ENCODE results near the gene RP2. TPM values are rescaled to one million over a fixed set of nuclear protein-coding genes. Genes with fewer than 3 reads are reported as not detected.

Gene RP2
- total RNA-seq, 1 experiment from 2014 or later, result 32.7 TPM

- no TSS peak for BruUV-seq (replicated peaks)
- Histone ChIP-seq H3K36me3 (ENCODE audit: control insufficient read depth, insufficient read depth, low read length) (no peaks in the 10 kb centered on the region), H3K4me1 (peaks cover 35% of the 10 kb centered on the region), H3K27me3 (replicated peaks; ENCODE audit: control insufficient read depth, insufficient read depth, low read length) (no peaks in the 10 kb centered on the region), H3K9me3 (no peaks in the 10 kb centered on the region), H3K4me3 (ENCODE audit: low read depth, low read length) (no peak overlapping the region)
- no peaks in the 10 kb centered on the region for H3K27me3 Mint-ChIP-seq (ENCODE audit: insufficient read depth, unreplicated experiment)
- intact Hi-C loops (cut with micrococcal nuclease; ENCODE audit: unreplicated experiment), result no loop called here
- DNase-seq, result no peak
- H3K27ac Mint-ChIP-seq (ENCODE audit: unreplicated experiment), result no peak overlapping the region
- H3K9me3 Mint-ChIP-seq (ENCODE audit: unreplicated experiment), result no peaks in the 10 kb centered on the region
- peaks cover 30% of the 10 kb centered on the region for H3K4me1 Mint-ChIP-seq (ENCODE audit: low read depth, unreplicated experiment)
- POLR2A ChIA-PET, result no interaction called here
- CTCF ChIA-PET, result no interaction called here
- no peak for TF ChIP-seq CTCF (IDR thresholded peaks at IDR 0.05; ENCODE audit: insufficient read depth in 1 of 2, low read depth in 1 of 2, low read length in 1 of 2, severe bottlenecking in 1 of 2, unreplicated experiment in 1 of 2)
- no peak overlapping the region for H3K4me3 Mint-ChIP-seq (ENCODE audit: unreplicated experiment)
- no peaks in the 10 kb centered on the region for H3K36me3 Mint-ChIP-seq (ENCODE audit: insufficient read depth, unreplicated experiment)
Observed at GRCh38 chrX:46823481-46823880, 13.4 kb upstream of the RP2 start.

DNA sequence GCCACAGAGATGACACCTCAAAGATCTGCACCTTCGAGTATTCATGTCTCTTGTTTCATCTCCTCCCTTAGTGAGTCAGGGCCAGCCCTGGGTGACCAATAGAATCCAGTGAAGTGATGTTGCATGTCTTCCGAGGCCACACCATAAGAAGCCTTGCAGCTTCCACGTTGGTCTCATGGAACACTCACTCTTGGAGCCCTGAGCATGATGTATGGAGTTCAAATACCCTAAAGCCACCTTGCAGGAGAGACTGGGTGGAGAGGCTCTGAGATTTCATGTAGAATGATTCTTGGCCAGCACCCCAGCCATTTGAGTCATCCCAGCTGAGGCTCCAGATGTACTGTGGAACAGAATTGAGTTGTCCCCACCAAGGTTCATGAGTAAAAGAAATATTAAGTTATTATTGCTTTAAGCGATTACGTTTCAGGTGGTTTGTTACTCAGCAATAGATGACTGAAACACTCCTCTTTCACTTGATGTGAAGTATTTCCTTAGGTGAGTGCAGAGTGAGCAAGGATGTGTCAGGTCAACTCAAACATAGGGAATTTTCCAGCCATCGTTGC is 5.0 kb upstream of the RP2 start:
- ChIA-PET CTCF (no interaction called here), POLR2A (no interaction called here)
- Mint-ChIP-seq H3K9me3 (ENCODE audit: unreplicated experiment) (no peaks in the 10 kb centered on the region), H3K4me1 (ENCODE audit: low read depth, unreplicated experiment) (no peaks in the 10 kb centered on the region), H3K27me3 (ENCODE audit: insufficient read depth, unreplicated experiment) (no peaks in the 10 kb centered on the region), H3K27ac (ENCODE audit: unreplicated experiment) (no peak overlapping the region), H3K36me3 (ENCODE audit: insufficient read depth, unreplicated experiment) (peaks cover 5% of the 10 kb centered on the region), H3K4me3 (ENCODE audit: unreplicated experiment) (no peak overlapping the region)
- intact Hi-C loops (cut with micrococcal nuclease; ENCODE audit: unreplicated experiment), result no loop called here
- no peaks in the 10 kb centered on the region for H3K9me3 ChIP-seq
- no peaks in the 10 kb centered on the region for H3K36me3 ChIP-seq (ENCODE audit: control insufficient read depth, insufficient read depth, low read length)
- BruUV-seq (replicated peaks), result no TSS peak
- TF ChIP-seq CTCF (IDR thresholded peaks at IDR 0.05; ENCODE audit: insufficient read depth in 1 of 2, low read depth in 1 of 2, low read length in 1 of 2, severe bottlenecking in 1 of 2, unreplicated experiment in 1 of 2), result no peak
- H3K4me3 ChIP-seq (ENCODE audit: low read depth, low read length), result no peak overlapping the region
- DNase-seq, result no peak
- no peaks in the 10 kb centered on the region for H3K27me3 ChIP-seq (replicated peaks; ENCODE audit: control insufficient read depth, insufficient read depth, low read length)
- H3K4me1 ChIP-seq, result no peaks in the 10 kb centered on the region

DNA sequence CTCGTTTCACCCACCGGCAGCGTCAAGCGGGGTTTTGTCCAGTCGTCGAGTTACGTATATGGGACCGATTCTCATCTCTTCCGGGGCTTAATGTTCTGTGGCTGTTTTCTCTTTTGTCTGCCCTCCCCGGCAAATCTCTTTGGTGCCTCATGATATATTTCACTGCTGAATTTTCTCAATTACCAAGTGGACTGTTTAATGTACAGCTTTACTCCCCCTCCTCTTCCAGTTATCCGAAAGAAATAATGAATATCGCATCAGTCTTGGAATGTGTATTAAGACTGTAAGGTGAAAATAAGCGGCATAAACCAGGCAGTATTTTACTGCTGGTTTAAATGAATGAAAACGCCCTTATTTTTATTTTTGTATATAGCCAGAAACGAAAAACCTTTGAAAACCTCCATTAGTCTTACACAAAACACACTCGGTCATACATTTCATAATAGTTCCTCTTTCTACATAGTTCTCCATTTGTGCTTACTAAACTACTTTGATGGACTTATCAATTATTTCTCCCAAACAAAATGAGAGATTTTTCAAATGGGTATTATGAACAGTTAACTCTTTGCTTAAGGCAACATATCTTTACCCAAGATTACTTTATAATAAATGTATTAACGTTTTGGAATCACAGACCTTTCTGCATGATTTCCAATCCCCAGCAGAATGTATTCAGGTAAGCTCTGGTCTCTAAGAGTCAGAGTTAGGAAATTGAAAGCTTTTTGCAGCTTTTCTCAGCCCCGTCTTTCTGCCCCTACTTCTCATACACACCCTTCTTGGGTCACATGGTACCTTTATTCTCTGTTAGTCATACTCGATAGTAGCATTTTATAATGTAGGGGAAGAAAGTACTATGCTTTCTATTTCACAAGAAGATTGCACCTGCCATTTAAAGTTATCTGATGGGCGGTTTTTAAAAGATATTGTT is 979 bp downstream of the RP2 start:
- intact Hi-C loops (cut with micrococcal nuclease; ENCODE audit: unreplicated experiment), result no loop called here
- CTCF ChIA-PET, result interaction anchor here (1.3 kb wide), 1 partner anchor 74 kb away, joined by 3 read pairs; the partner anchor contains the start of gene JADE3
- POLR2A ChIA-PET, result interaction anchor here (0.7 to 1.1 kb wide), 2 partner anchors 17 to 60 kb away, joined by 3 to 4 read pairs; no protein-coding TSS in a partner anchor
- Histone ChIP-seq H3K9me3 (no peaks in the 10 kb centered on the region), H3K36me3 (ENCODE audit: control insufficient read depth, insufficient read depth, low read length) (no peaks in the 10 kb centered on the region), H3K27me3 (replicated peaks; ENCODE audit: control insufficient read depth, insufficient read depth, low read length) (no peaks in the 10 kb centered on the region), H3K4me1 (peaks cover 12% of the 10 kb centered on the region), H3K4me3 (ENCODE audit: low read depth, low read length) (peak overlapping the region; percentile 63)
- Mint-ChIP-seq H3K4me1 (ENCODE audit: low read depth, unreplicated experiment) (no peaks in the 10 kb centered on the region), H3K27ac (ENCODE audit: unreplicated experiment) (peak overlapping the region; percentile 97), H3K36me3 (ENCODE audit: insufficient read depth, unreplicated experiment) (peaks cover 20% of the 10 kb centered on the region), H3K9me3 (ENCODE audit: unreplicated experiment) (no peaks in the 10 kb centered on the region), H3K27me3 (ENCODE audit: insufficient read depth, unreplicated experiment) (no peaks in the 10 kb centered on the region), H3K4me3 (ENCODE audit: unreplicated experiment) (peak overlapping the region; percentile 95)
- no peak for DNase-seq
- TF ChIP-seq CTCF (IDR thresholded peaks at IDR 0.05; ENCODE audit: insufficient read depth in 1 of 2, low read depth in 1 of 2, low read length in 1 of 2, severe bottlenecking in 1 of 2, unreplicated experiment in 1 of 2), result no peak
- BruUV-seq (replicated peaks), result TSS peak; percentile 48

All from Caco-2 (cell line).